ENCODE data around the gene CHST11. TPM values are rescaled to one million over a fixed set of nuclear protein-coding genes. Genes with fewer than 3 reads are reported as not detected.

Gene CHST11
- total and polyA plus RNA-seq, 9 of the 15 experiments (the other 6 are each of a cell fraction or from before 2014, with no cell fraction given): 2.3 to 38.7 (median 15.0) TPM

- POLR2A ChIA-PET: no interaction called here
These were observed 280.4 kb downstream of the CHST11 start for GRCh38 chr12:104737113-104737512.

More at GRCh38 chr12:104737113-104737512, 280.4 kb downstream of the CHST11 start:
- no TSS peak for BruUV-seq (replicated peaks)
- ATAC-seq: no peak
- in situ Hi-C loops (cut with MboI): no loop called here
- WGBS (ENCODE audit: insufficient coverage, low coverage, missing lambda C conversion rate): 63% methylated on average over 7 of the region's 7 CpGs
- FAIRE-seq: no peak
- H3K4me3 ChIP-seq: no peak overlapping the region
- no peak overlapping the region for H3K27ac ChIP-seq (ENCODE audit: extremely low read depth, low read depth, low read length)
- CTCF ChIA-PET (ENCODE audit: low intra/inter-chr PET ratio): no interaction called here
- H3K27me3 ChIP-seq (ENCODE audit: control insufficient read depth in 2 of 2, insufficient read depth in 2 of 2, low read length in 2 of 2): no peaks in the 10 kb centered on the region
- peaks cover 3% of the 10 kb centered on the region; the same call in 1 of the 2 replicates for H4K20me1 ChIP-seq (replicated peaks; ENCODE audit: control insufficient read depth, insufficient read depth, low read length)
- no peaks in the 10 kb centered on the region for H3K9me3 ChIP-seq (replicated peaks; ENCODE audit: control insufficient read depth, insufficient read depth, low read depth, low read length)
- H3K79me2 ChIP-seq (ENCODE audit: control insufficient read depth, insufficient read depth, low read length): no peaks in the 10 kb centered on the region
- H2AFZ ChIP-seq (ENCODE audit: low read depth, low read length): no peak overlapping the region
- H3K4me1 ChIP-seq (replicated peaks in 1 of 2; ENCODE audit: control insufficient read depth in 2 of 2, insufficient read depth in 2 of 2, low read length in 2 of 2): peaks cover 0 to 3% of the 10 kb centered on the region in 2 experiments; a peak in 1 of 5 replicates
- no peak overlapping the region for H3K4me2 ChIP-seq (ENCODE audit: insufficient read depth, low read length)
- no peak for TF ChIP-seq ADNP (tag; IDR thresholded peaks at IDR 0.05)
- TF ChIP-seq ZBTB40 (IDR thresholded peaks at IDR 0.05): no peak
- TF ChIP-seq ZBTB40 (CRISPR knock-in tag; IDR thresholded peaks at IDR 0.05): no peak
- no peak for TF ChIP-seq RBM17 (IDR thresholded peaks at IDR 0.05; ENCODE audit: borderline replicate concordance, low read depth, low read length)
- TF ChIP-seq ZNF133 (CRISPR knock-in tag; IDR thresholded peaks at IDR 0.05): no peak
- TF ChIP-seq RBM14 (IDR thresholded peaks at IDR 0.05; ENCODE audit: borderline replicate concordance, insufficient read depth, low read depth, low read length): no peak
- TF ChIP-seq BACH1 (tag; IDR thresholded peaks at IDR 0.05): no peak
- H3K9me1 ChIP-seq (ENCODE audit: control insufficient read depth, insufficient read depth, low read length): no peaks in the 10 kb centered on the region
- no peak for DNase-seq (ENCODE audit: extremely low read depth in 1 of 4, low spot score in 3 of 4)
- no peaks in the 10 kb centered on the region for H3K36me3 ChIP-seq (ENCODE audit: control insufficient read depth, insufficient read depth, low read length)
- intact Hi-C loops (cut with micrococcal nuclease): no loop called here
- H3K9ac ChIP-seq (ENCODE audit: insufficient read depth in 1 of 2, low read depth in 2 of 2, low read length in 2 of 2): no peak overlapping the region
